ENCODE data around the gene HTR3E. TPM values are rescaled to one million over a fixed set of nuclear protein-coding genes. Genes with fewer than 3 reads are reported as not detected.

Gene HTR3E
- total and polyA plus RNA-seq, 2 of the 13 experiments (the other 11 are each of a cell fraction or from before 2014, with no cell fraction given) = not detected

DNA sequence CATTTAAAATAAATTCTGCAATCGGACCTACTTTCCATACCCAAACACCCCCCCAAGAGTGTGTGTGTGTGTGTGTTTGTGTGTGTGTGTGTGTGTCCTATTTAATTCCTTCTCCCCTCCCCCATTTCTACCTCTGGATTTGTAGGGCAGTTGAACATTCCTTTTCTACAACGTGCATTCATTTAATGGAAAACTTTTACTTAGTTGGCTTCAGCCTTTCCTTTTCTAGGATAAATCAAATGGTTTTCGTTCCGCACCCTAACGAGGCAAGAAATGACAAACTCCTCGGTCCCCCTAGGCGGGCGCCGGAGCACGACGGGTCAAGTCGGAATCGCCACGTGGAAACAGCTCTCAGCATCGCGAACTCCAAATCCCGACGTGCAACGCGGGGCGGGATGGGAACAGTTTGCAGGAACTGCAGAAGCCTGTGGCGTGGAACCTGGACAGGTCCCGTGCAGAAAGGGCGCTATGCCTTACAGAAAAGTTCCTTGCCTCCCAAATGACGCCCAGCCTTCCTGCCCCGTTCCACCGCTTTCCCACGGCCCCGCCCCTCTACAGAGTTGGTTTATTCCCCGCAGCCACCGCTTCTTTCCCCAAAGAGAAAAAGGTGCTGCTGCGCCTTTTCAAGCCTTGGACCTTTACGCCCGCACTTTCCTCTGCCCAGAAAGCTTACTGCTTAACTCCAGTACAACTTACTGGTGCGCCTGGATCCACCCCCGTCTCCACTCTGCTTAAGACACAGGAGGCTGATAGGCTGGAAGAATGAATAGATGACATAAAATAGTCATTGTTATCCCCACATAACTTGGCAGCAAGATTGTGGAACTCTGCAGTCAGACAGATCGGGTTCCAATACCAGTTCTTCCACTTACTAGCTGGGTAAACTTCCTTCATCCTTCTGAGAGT, 37.2 kb downstream of the HTR3E start (continued):
- TF ChIP-seq ZNF318 (CRISPR knock-in tag; IDR thresholded peaks at IDR 0.05) = 0 out of 2 replicates have a peak, but pooled peaks have one; percentile 24
- peak in 1 of 2 experiments; percentile 50; a peak in 1 of 4 replicates for TF ChIP-seq ATF4 (CRISPR knock-in tag; IDR thresholded peaks at IDR 0.05)
- TF ChIP-seq, protein P1, sequence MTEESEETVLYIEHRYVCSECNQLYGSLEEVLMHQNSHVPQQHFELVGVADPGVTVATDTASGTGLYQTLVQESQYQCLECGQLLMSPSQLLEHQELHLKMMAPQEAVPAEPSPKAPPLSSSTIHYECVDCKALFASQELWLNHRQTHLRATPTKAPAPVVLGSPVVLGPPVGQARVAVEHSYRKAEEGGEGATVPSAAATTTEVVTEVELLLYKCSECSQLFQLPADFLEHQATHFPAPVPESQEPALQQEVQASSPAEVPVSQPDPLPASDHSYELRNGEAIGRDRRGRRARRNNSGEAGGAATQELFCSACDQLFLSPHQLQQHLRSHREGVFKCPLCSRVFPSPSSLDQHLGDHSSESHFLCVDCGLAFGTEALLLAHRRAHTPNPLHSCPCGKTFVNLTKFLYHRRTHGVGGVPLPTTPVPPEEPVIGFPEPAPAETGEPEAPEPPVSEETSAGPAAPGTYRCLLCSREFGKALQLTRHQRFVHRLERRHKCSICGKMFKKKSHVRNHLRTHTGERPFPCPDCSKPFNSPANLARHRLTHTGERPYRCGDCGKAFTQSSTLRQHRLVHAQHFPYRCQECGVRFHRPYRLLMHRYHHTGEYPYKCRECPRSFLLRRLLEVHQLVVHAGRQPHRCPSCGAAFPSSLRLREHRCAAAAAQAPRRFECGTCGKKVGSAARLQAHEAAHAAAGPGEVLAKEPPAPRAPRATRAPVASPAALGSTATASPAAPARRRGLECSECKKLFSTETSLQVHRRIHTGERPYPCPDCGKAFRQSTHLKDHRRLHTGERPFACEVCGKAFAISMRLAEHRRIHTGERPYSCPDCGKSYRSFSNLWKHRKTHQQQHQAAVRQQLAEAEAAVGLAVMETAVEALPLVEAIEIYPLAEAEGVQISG (CRISPR knock-in tag; IDR thresholded peaks at IDR 0.05) = peak; percentile 93
- peak; percentile 89 for TF ChIP-seq KDM2A (CRISPR knock-in tag; IDR thresholded peaks at IDR 0.05; ENCODE audit: borderline replicate concordance, low read depth)
- TF ChIP-seq PBX2 (CRISPR knock-in tag; IDR thresholded peaks at IDR 0.05) = no peak
- TF ChIP-seq RFXANK (CRISPR knock-in tag; IDR thresholded peaks at IDR 0.05) = no peak
- TF ChIP-seq, protein P2, sequence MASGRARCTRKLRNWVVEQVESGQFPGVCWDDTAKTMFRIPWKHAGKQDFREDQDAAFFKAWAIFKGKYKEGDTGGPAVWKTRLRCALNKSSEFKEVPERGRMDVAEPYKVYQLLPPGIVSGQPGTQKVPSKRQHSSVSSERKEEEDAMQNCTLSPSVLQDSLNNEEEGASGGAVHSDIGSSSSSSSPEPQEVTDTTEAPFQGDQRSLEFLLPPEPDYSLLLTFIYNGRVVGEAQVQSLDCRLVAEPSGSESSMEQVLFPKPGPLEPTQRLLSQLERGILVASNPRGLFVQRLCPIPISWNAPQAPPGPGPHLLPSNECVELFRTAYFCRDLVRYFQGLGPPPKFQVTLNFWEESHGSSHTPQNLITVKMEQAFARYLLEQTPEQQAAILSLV (CRISPR knock-in tag; IDR thresholded peaks at IDR 0.05; ENCODE audit: borderline replicate concordance) = peak; percentile 90; the same call in 1 of the 2 replicates
- peak; percentile 97 for TF ChIP-seq ZNF670 (CRISPR knock-in tag; IDR thresholded peaks at IDR 0.05; ENCODE audit: borderline replicate concordance)
- TF ChIP-seq MIER3 (CRISPR knock-in tag; IDR thresholded peaks at IDR 0.05; ENCODE audit: borderline replicate concordance) = no peak; the same call in 1 of the 2 replicates
- TF ChIP-seq, protein P3, sequence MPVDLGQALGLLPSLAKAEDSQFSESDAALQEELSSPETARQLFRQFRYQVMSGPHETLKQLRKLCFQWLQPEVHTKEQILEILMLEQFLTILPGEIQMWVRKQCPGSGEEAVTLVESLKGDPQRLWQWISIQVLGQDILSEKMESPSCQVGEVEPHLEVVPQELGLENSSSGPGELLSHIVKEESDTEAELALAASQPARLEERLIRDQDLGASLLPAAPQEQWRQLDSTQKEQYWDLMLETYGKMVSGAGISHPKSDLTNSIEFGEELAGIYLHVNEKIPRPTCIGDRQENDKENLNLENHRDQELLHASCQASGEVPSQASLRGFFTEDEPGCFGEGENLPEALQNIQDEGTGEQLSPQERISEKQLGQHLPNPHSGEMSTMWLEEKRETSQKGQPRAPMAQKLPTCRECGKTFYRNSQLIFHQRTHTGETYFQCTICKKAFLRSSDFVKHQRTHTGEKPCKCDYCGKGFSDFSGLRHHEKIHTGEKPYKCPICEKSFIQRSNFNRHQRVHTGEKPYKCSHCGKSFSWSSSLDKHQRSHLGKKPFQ (CRISPR knock-in tag; IDR thresholded peaks at IDR 0.05; ENCODE audit: insufficient replicate concordance) = peak; percentile 29

All from HepG2 (cell line).